KOPT-K1 (cell line): Measurements from ENCODE around the gene CEP89.
"Not testable (repeated sequence)": the region's sequence is repeated elsewhere in the genome, so short reads cannot be mapped to it uniquely, and the experiment has no call there.

Experiments
- H3K27ac ChIP-seq: fragments of 200-600 bp; sonication (generic); 2 replicates; pipeline ENCODE4 v1.5.1; 2016; ENCODE audit warnings: antibody characterized with exemption, mild to moderate bottlenecking, low read depth, low read length; ENCODE audit not compliant: poor library complexity, severe bottlenecking
- H3K36me3 ChIP-seq: fragments of 200-600 bp; sonication (generic); 2 replicates; pipeline ENCODE4 v1.5.1; 2017; ENCODE audit warnings: antibody characterized with exemption, mild to moderate bottlenecking, low read length, moderate library complexity; ENCODE audit not compliant: insufficient read depth
- H3K9me3 ChIP-seq: fragments of 200-600 bp; sonication (generic); 2 replicates; pipeline ENCODE4 v1.5.1; 2017; ENCODE audit warnings: antibody characterized with exemption, low read length, mild to moderate bottlenecking; ENCODE audit not compliant: insufficient read depth, poor library complexity, severe bottlenecking

CEP89 gene

GRCh38 chr19:32979807-32980206 is 8.0 kb upstream of the CEP89 start:
- not testable (repeated sequence) for H3K9me3 ChIP-seq, H3K27ac ChIP-seq
- H3K36me3 ChIP-seq: peaks cover 14% of the 10 kb centered on the region

GRCh38 chr19:32977813-32978212 is 6.1 kb upstream of the CEP89 start:
- not testable (repeated sequence) for H3K9me3 ChIP-seq, H3K27ac ChIP-seq
- H3K36me3 ChIP-seq: peaks cover 14% of the 10 kb centered on the region

GRCh38 chr19:32977280-32977679 is 5.5 kb upstream of the CEP89 start:
- Histone ChIP-seq H3K9me3 (no peaks in the 10 kb centered on the region), H3K27ac (no peak overlapping the region), H3K36me3 (peaks cover 14% of the 10 kb centered on the region)

GRCh38 chr19:32976223-32976805 is 4.6 kb upstream of the CEP89 start:
- H3K36me3 ChIP-seq: peaks cover 14% of the 10 kb centered on the region
- H3K9me3 ChIP-seq: no peaks in the 10 kb centered on the region
- no peak overlapping the region for H3K27ac ChIP-seq

GRCh38 chr19:32971012-32971595 is 654 bp downstream of the CEP89 start:
- H3K36me3 ChIP-seq: peaks cover 8% of the 10 kb centered on the region; the same call in 1 of the 2 replicates
- no peaks in the 10 kb centered on the region for H3K9me3 ChIP-seq
- peak overlapping the region; percentile 41 for H3K27ac ChIP-seq

GRCh38 chr19:32969549-32969948 is 2.2 kb downstream of the CEP89 start:
- Histone ChIP-seq H3K36me3 (peaks cover 14% of the 10 kb centered on the region), H3K9me3 (no peaks in the 10 kb centered on the region), H3K27ac (no peak overlapping the region)

GRCh38 chr19:32966750-32967149 is 5.0 kb downstream of the CEP89 start:
- no peaks in the 10 kb centered on the region for H3K9me3 ChIP-seq
- no peak overlapping the region for H3K27ac ChIP-seq
- peaks cover 23% of the 10 kb centered on the region for H3K36me3 ChIP-seq

GRCh38 chr19:32945260-32945659 is 26.5 kb downstream of the CEP89 start:
- no peaks in the 10 kb centered on the region for H3K9me3 ChIP-seq
- H3K36me3 ChIP-seq: peaks cover 33% of the 10 kb centered on the region
- no peak overlapping the region for H3K27ac ChIP-seq

GRCh38 chr19:32941273-32941672 is 30.5 kb downstream of the CEP89 start:
- not testable (repeated sequence) for H3K27ac ChIP-seq, H3K9me3 ChIP-seq
- peaks cover 17% of the 10 kb centered on the region for H3K36me3 ChIP-seq

GRCh38 chr19:32936065-32936464 is 35.7 kb downstream of the CEP89 start:
- H3K36me3 ChIP-seq: peaks cover under 1% of the 10 kb centered on the region; the same call in 1 of the 2 replicates

GRCh38 chr19:32935629-32936028 is 36.1 kb downstream of the CEP89 start:
- Histone ChIP-seq H3K9me3 (no peaks in the 10 kb centered on the region), H3K36me3 (peaks cover 5% of the 10 kb centered on the region), H3K27ac (no peak overlapping the region)

More at GRCh38 chr19:32936065-32936464, 35.7 kb downstream of the CEP89 start:
- Histone ChIP-seq H3K9me3 (no peaks in the 10 kb centered on the region), H3K27ac (no peak overlapping the region)

GRCh38 chr19:32933571-32933970 is 38.2 kb downstream of the CEP89 start:
- H3K27ac ChIP-seq: no peak overlapping the region
- H3K36me3 ChIP-seq: peaks cover 20% of the 10 kb centered on the region
- peaks cover 2% of the 10 kb centered on the region for H3K9me3 ChIP-seq

GRCh38 chr19:32930567-32930966 is 41.2 kb downstream of the CEP89 start:
- Histone ChIP-seq H3K36me3 (peaks cover 30% of the 10 kb centered on the region), H3K27ac (no peak overlapping the region), H3K9me3 (peaks cover 9% of the 10 kb centered on the region)

GRCh38 chr19:32928806-32929205 is 43.0 kb downstream of the CEP89 start:
- Histone ChIP-seq H3K36me3 (peaks cover 35% of the 10 kb centered on the region), H3K27ac (no peak overlapping the region), H3K9me3 (peaks cover 9% of the 10 kb centered on the region)

GRCh38 chr19:32924200-32924599 is 47.6 kb downstream of the CEP89 start:
- H3K36me3 ChIP-seq: peaks cover 26% of the 10 kb centered on the region; the same call in 1 of the 2 replicates
- H3K27ac ChIP-seq: no peak overlapping the region
- H3K9me3 ChIP-seq: peaks cover 9% of the 10 kb centered on the region

- Histone ChIP-seq H3K9me3 (no peaks in the 10 kb centered on the region), H3K27ac (no peak overlapping the region), H3K36me3 (peaks cover 12% of the 10 kb centered on the region; the same call in 1 of the 2 replicates)
These were observed 50.1 kb downstream of the CEP89 start for GRCh38 chr19:32921624-32922023.
